HTERT RPE-1 (cell line): ENCODE results near the gene TNNI3K.

Experiments used
- in situ Hi-C: fragments of 300-500 bp; cut with MboI; formaldehyde crosslinking; loops from 4 replicates; pipeline ENCODE4 v1.14.3; 2020; ENCODE audit warnings: low sequenced_read_pairs

The TNNI3K gene

GRCh38 chr1:74429580-74429979 lies 194.4 kb downstream of the TNNI3K start:
- in situ Hi-C loops = no loop called here

- in situ Hi-C loops = no loop called here
Measured at GRCh38 chr1:74430342-74430934, 195.3 kb downstream of the TNNI3K start.

GRCh38 chr1:74431531-74431930 lies 196.3 kb downstream of the TNNI3K start:
- in situ Hi-C loops = no loop called here

GRCh38 chr1:74432325-74432724 lies 197.1 kb downstream of the TNNI3K start:
- in situ Hi-C loops = no loop called here

- in situ Hi-C loops = no loop called here
Measured at GRCh38 chr1:74434321-74434720, 199.1 kb downstream of the TNNI3K start.

GRCh38 chr1:74436078-74436477 lies 200.9 kb downstream of the TNNI3K start:
- in situ Hi-C loops = no loop called here

GRCh38 chr1:74437035-74437434 lies 201.8 kb downstream of the TNNI3K start:
- in situ Hi-C loops = no loop called here

- in situ Hi-C loops = no loop called here
Measured at GRCh38 chr1:74452035-74452434, 216.8 kb downstream of the TNNI3K start.

GRCh38 chr1:74453277-74453676 lies 218.1 kb downstream of the TNNI3K start:
- in situ Hi-C loops = no loop called here

GRCh38 chr1:74455390-74455789 lies 220.2 kb downstream of the TNNI3K start:
- in situ Hi-C loops = no loop called here

GRCh38 chr1:74457253-74457652 lies 222.1 kb downstream of the TNNI3K start:
- in situ Hi-C loops = no loop called here

- in situ Hi-C loops = no loop called here
Measured at GRCh38 chr1:74463333-74463988, 228.3 kb downstream of the TNNI3K start.

GRCh38 chr1:74464037-74464436 lies 228.8 kb downstream of the TNNI3K start:
- in situ Hi-C loops = no loop called here

GRCh38 chr1:74465193-74465681 lies 230.1 kb downstream of the TNNI3K start:
- in situ Hi-C loops = no loop called here

- in situ Hi-C loops = no loop called here
Measured at GRCh38 chr1:74467786-74468377, 232.7 kb downstream of the TNNI3K start.

- in situ Hi-C loops = no loop called here
Measured at GRCh38 chr1:74468982-74469603, 233.9 kb downstream of the TNNI3K start.

- in situ Hi-C loops = no loop called here
Measured at GRCh38 chr1:74470251-74470650, 235.1 kb downstream of the TNNI3K start.

- in situ Hi-C loops = no loop called here
Measured at GRCh38 chr1:74470936-74471335, 235.7 kb downstream of the TNNI3K start.

- in situ Hi-C loops = no loop called here
Measured at GRCh38 chr1:74471470-74471869, 236.3 kb downstream of the TNNI3K start.

- in situ Hi-C loops = no loop called here
Measured at GRCh38 chr1:74474585-74474984, 239.4 kb downstream of the TNNI3K start.

- in situ Hi-C loops = no loop called here
Measured at GRCh38 chr1:74478979-74479378, 243.8 kb downstream of the TNNI3K start.

- in situ Hi-C loops = no loop called here
Measured at GRCh38 chr1:74480068-74480467, 244.9 kb downstream of the TNNI3K start.
